ENCODE data around the gene PPFIBP2.

The PPFIBP2 gene

DNA sequence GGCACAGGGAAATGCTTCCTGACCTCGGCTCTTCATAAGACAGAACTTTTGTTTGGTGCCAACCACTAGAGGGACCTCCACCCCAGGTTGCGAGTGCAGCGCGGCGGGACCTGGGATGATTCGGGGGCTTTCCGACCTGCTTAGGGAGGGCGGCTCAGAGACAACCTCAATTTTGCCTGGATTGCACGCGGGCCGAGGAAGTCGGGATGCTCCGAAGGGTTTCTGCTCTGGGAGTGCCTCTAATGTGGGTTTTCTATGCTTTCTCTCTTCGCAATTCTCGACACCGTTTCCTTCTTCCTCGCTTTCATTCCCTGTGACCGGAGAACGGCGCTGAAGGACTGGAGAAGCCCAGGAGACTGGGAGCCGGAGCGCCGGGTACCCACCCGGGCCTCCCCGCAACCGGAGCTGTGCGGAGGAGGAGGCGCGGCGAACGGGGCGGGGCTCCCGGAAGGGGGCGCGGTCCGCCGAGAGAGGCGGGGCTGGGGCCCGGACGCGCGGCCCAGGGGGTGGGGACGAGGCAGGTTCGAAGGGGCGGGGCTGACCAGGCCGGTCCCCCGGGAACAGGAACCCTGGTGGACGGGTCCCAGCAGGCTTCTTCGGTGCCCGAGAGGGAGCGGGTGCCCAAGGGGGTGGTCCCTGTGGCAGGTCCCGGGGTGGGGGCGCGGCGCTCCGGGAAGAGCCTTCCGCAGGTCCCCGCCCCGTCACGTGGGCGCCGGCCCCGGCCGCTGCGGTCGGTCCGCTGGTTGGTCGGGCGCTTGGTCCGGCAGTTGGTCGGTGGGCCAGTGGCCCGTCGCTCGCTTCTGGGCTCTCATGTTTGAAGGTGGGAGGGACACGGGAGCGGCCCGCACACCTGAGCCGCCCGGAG, at the start of gene PPFIBP2:
TSS of gene PPFIBP2 (plus strand) at position 766 of the 865 bp plus-strand sequence. CDS start 35,477 bp downstream, outside the sequence.
- DNase-seq: peak; percentile 88

DNA sequence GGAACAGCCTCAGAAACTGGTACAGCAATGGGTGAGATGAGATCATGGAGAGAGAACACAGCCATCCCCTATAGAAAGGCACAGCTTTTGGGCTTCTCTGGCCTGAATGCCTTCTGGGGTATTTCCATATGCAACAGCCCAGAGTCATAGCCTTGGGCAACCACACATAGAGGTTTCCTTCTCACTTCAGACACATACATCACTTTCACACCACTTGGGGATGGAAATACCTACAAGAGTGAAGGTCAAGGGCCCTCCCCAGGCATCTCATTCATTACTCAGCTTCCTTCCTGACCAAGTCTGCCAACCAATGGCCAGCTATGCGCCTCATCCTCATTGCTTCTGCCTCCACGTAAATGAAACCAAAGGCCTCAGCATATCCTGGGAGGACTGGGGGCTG, 46.1 kb upstream of the PPFIBP2 start:
- peak; percentile 23 for DNase-seq

DNA sequence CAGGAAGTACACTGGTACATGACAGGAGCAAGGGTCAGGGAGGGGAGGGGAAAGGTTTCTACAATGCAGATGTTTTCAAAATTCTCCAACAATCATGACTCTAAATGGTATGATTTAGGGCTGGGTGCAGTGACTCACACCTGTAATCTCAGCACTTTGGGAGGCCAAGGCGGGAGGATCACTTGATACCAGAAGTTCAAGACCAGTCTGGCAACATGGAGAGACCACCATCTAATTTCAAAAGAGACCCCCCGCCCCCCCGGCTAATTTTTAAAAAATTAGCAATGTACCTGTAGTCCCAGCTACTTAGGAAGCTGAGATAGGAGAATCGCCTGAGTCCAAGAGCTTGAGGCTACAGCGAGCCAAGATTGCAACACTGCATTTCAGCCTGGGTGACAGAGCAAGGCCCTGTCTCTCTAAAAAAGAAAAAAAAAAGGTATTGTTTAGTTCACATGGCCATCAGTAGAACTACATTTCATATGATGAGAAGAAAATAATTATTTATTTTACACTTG, 44.4 kb upstream of the PPFIBP2 start:
- DNase-seq: no peak

DNA sequence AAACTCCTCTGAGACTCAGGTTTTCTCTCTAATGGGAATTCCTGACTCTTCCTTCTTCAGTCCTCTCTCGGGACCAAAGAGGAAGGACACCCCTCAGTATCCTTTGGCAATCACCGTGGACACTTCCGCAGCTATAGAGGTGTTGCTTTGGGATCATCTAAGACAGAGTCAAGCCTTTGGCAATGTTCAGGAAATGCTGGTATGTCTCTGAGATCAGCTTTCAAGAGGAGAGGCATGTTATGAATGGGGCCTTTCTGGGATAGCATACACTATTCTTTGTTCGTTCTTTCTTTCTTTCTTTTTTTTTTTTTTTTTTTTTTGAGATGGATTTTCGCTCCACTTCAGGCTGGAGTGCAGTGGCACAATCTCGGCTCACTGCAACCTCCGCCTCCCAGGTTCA, 42.7 kb upstream of the PPFIBP2 start:
- DNase-seq: no peak

DNA sequence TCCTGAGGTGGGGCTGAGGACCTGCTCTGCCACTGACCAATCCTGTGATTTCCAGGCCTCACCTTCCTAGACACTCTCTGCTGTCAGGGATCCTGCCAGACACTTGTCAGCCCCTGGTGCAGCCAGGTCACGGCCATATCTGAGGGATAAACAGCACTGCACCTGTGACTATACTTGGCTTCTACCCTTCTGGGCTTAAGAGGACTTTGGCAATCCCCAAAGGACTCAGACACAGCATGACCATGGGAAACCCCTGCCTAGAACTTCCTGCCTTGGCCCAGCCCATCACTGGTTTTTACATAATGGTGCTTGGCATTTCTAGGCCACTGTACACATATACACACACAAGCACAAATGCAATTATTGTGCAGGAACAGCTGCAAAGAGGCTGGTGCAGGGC, 40.1 kb upstream of the PPFIBP2 start:
- no peak for DNase-seq

DNA sequence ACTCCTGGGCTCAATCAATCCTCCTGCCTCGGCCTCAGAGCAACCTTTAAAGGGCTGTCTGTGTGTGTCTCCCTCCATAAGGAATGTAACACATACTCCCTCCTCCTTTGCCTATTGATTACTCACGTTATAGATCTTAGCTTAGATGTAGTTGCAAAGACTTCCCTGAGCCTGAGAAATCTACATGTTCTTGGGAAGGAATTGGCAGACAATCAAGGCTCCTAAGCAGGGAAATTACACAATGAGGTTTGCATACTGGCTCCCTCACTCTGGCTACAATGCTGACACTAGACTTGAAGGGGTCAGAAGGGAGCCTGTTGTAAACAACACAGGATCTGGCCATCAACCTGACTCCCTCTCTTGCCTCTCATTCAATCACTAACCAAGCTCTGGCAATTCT, 33.7 kb upstream of the PPFIBP2 start:
- DNase-seq: no peak

DNA sequence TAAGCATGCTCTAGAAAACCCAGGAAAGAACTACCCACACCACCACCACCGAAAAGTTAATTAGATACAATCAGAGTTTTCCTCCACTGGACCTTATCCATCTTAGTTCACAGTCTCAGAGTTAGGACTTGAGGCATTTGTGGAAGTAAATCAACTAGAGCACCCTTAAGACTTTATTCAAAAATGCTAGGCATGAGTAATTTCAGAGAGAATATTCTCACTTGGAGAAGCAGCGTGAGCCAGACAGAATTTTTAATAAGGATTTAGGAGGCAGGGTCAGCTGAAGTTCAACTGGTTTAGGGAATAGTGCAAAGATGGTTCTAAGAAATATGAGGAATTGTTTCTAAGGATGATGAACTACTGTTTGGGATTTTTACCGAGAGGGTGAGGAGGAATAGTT, 29.7 kb upstream of the PPFIBP2 start:
- no peak for DNase-seq

DNA sequence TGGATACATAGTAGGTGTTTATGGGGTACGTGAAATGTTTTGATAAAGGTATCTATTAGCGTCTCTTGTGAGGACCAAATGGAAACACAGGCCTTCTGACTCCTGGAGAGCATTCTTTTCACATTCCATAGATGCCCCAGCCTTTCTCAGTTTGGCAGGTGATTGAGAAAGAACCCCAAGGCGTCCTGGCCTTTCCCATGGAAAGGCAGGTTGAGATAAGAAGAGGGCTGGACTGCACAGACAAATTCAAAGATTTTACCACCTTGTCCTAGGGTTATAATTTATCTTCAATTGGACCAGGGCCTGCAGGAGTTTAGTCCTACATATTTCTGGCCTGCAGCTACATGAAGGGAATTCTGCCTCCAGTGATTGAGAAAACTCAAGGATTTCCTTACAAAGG, 29.2 kb upstream of the PPFIBP2 start:
- DNase-seq: no peak

DNA sequence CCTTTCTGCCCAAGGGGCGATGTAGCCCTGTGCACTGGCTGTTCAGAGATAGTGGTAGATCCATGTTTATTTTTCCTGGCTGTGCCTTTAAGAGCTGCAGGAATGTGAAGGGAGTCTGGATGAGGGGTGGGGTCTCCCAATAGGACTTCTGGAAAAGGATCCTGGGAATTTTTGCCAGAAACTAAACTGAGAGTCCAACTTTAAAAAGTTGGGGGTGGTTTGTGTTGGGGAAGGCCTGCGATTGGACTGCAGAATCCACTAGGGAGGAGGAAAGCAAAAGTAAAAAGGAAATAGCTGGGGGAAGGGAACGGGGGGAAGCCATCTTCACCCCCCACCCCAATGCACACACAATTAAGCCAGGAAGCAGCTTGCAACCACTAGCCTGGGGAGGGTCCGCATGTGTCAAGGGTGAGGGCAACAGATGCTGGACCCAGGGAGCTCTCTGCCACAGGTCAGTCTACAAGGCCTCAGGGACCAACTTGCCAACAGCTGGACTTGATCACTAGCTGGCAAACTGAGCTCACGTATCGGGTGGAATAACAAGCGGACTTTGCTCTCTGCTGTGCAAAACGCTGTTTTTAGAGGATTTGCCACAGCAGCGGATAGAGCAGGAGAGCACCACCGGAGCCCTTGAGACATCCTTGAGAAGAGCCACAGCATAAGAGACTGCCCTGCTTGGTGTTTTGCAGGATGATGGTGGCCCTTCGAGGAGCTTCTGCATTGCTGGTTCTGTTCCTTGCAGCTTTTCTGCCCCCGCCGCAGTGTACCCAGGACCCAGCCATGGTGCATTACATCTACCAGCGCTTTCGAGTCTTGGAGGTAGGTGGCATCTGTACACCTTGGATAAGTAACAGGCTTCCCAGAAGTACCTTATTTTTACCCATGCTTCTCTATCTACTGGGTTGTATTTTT, 28.4 kb upstream of the PPFIBP2 start, which contains the start of gene OLFML1:
TSS of gene OLFML1 (plus strand) at position 321 of the 912 bp plus-strand sequence. CDS start at position 691, 370 bp downstream.
- no peak for DNase-seq

DNA sequence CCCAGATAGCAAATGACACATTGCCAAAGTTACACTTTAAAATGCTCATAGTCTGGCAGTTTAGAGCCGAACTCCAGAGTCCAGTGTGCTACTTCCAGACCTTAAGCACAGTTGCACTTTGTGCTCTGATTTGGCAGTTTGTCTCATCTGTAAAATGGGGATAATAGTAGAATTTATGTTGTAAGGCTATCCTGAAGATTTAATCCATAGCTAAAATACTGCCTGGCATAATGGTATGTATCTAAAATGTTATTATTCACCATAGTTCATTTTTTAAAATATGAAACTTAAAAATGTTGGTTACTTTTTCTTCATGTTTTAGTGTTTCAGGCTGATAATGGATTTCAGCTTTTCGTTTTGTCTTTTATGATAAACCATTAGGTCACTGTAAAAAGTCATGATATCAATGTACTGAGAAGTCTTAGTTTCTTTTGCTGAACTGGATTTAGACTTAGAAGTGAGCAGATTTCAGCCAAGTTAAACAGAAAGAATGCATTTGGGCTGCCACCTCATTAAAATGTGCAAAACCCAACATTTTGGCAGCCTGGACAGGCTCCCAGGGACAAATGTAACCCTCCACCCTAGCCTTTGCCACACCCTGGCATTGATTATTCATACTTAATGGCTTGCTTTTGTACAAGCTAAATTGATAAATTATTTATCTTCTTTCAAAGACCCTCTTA, 27.6 kb upstream of the PPFIBP2 start:
- no peak for DNase-seq

DNA sequence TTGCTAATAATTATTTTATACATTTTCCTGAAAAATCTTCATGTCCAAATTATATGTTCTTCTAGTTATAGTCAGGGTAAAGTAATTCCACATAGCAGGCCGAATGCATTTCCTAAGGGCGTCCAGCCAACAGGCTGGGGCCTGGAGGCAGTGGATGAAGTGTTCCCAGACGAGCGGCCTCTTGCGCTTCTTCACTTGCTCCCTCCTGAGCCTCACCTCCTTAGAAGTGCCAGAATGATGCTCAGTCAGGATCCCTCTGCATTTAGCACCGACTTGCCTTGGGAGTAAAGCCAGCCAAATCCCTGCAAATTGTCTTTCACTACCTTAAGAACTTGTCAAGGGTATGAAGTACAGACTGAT, 27.0 kb upstream of the PPFIBP2 start:
- DNase-seq: no peak

DNA sequence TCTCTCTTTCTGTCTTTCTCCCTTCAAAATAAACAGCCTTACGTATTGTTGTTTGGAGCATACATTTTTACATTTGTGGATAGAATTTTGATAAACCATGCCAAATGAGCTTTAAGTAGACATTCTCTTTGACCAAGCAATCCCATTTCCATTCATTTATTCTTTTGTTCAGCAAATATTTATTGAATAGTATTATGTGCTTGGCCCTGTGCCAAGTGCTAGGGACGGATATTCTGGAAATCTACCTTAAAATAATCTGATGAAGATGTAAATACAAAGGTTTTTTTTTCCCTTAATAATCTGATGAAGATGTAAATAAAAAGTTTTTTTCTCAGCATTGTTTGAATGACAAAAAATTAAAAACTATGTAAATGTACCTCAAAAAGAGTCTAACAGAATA, 26.4 kb upstream of the PPFIBP2 start:
- no peak for DNase-seq

DNA sequence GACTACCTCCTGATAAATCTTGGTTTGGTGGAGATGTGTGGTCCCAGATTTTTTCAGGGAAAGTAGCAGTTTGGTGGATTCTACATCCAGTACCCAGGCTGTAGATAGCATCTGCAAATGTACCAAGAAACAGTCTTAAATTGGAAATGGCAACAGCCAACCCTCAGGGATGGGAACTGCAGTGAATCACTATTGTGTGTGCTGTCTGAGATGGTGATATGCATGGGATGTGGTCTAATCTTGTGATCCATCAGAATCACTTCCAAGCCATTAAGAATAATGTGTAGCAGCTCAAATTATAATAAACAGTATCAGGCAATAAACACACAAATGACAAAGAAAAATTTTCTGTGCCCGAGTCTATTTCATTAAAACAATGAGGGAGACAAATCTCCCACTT, 25.1 kb upstream of the PPFIBP2 start:
- DNase-seq: no peak

DNA sequence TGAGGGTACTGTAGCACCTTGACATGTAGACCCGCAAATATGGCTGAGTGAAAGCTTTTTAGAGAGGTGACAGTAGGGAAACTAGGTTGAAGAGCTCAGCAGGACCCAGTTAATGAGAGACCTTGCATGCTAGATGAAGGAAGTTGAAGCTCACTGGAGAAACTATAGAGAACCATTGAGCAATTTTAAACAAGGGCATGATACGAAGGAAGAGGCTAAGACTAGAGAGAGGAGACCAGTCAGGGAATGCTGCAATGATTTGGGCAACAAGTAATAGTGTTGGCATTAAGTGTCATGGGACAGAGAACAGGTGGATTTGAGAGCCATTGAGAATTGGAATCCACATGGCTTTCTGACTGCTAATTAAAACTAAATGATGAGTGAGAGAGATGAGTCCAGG, 24.4 kb upstream of the PPFIBP2 start:
- DNase-seq: no peak

DNA sequence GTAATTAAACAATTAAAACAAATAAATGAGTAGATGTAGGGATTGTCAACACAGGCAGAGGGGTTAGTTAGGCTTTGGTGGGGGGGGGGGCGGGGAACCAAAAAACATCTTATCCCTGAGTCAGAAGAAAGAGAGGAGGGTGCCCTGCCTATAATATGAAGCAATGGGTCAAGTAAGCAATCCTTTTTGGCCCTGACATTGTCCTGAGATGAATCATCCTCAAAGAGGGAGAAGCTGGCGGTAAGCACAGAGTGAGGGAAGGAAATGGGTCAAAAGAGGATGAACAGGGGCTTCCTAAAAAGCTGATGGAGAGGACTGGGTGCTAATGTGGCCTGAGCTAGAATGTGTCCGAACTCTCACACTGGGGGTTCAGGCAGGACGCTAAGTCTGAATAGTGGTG, 23.7 kb upstream of the PPFIBP2 start:
- no peak for DNase-seq

DNA sequence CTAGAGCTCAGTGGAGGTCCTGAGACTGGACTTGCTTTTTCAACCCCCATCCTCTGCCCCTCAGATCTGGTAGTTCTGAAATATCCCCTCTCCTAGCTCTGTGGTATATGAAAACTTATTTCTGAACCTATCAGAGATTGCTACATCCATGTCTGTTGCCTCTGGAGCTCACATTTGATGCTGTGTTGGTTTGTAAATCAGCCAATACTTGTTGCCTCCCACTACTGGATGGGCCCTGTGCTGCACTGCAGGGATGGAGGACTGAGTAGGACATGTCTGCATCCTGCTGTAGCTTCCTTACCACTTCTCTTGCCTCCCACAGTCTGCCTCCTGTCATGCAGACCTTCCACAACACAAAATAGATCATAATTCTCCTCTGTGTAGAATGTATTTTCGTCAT, 23.3 kb upstream of the PPFIBP2 start:
- no peak for DNase-seq

DNA sequence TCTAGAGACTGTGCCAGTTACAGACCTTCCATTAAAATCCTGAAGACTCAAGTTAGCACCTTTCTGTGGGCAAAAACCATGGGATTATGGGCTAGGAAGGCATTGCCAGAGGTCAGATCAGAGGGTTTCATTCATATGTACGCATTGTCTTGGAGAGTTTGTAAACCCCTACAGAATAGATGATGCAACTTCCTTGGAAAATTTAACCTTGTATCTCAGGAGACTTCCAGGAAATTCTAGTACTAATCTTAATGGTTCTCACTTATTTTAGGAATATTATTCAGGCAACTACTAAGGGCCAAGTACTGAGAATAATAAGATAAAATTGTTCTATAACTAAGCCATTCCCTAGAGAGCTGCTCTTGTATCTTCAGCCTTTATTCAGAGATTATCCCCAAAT, 21.5 kb upstream of the PPFIBP2 start:
- DNase-seq: no peak

DNA sequence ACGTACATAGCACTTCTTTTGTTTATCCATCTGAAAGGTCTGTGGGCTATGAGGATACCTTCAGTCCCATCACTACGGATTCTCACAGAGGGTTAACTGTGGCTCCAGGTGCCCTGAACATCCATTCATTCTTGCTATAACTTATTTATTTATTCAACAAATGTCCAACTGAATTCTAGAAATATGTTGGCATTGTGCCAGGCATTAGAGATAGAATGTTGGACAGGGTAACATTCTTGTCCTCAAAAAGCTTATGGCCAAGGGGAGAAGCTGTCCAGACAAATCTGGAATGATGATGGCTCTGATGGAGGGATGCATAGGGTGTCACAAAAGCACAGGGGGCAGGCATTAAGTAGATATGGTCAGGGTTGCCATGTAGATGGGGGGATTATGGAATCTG, 20.1 kb upstream of the PPFIBP2 start:
- DNase-seq: no peak

DNA sequence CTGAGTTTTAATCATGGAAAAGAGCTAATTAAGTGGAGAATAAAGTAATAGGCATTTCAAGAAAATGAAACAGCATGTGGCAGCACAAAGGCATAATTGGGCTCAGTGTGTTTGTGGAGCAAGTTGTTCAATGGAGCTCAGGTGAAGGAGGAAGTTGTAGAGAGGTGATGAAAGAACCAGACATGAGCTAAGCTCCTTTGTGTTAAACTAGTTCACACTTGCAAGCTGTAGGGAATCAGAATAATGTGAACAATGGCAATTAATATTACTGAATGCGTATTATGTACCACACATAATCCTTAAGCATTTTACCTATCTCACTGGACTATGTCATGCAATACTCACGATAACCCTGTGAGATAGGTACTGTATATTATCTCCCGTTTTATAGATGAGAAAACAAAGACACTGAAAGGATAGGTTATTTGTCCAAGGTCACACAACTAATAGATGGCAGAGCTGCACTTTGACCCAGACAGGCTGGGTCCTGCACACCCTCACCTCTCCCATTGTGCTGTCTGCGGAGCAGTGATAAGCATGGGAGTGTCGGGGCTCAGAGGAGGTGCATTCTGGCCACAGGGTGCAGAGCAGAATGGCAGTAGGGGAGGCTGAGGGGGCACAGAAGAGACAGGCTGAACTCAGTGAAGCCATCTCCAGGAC, 19.6 kb upstream of the PPFIBP2 start:
- no peak for DNase-seq

DNA sequence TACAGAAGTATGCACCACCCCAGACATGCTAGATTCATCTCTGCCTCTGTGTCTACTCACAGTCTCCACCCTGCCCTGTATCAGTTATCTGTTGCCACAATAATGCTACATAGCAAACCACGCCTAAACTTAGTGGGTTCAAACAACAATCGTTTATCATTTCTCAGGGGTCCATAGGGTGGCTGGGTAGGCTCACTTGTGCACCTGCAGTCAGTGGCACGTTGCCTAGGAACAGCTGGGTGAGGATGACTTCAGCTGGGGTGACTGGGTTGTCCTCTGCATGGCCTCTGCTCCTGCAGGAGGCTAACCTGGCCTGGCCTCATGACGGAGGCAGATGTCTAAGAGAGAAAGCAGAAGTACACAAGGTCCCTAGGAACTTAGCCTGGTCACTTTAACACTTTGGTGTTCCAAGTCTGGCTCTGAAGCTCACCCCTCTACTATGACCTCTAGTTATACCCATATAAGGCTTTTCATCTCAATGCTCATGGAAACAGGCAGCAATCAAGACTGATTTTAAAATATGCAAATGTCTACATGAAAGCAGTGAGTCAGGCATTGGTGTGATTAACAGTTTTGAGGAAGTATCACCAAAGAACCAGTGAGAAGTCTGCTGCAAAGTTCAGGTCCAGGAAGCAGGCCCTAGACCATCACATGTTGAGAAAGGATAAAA, 17.8 kb upstream of the PPFIBP2 start:
- DNase-seq: no peak

DNA sequence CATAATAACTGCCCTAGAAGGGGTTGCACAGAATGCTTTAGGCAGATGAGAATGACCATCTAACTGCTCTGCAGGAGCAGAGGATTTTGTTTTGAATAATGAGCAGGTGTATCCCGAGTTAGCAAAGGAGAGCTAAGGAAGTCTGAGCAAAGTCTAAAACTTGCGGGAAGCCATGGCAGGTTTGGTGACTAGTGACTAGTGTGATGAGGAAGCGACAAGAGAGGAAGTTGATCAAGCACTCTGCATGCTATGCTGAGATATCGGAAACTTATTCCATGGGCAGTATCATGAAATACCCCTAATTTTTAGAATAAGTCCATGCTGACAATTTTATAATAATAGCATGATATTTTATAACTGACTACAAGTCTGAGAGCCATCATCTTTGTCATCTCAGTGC, 15.6 kb upstream of the PPFIBP2 start:
- DNase-seq: no peak

DNA sequence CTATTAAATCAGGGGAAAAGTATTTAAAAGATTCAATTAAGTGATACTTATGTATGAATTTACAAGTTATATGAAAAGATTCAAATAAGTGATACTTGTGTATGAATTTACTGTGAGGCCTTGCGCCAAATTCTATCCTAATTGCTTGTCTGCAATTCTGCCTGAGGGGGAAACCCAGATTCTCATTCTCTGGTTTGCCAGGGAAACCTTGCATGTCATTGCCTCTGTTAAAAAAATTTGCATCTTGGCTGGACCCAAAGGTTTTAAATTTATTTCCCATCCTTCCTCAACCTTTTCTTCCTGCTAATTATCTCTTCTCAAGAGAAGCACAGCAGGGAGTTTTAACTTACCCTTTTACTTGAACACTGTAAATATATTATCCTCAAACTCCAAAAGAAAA, 14.7 kb upstream of the PPFIBP2 start:
- no peak for DNase-seq
